AG09319 (cell line): Measurements from ENCODE around the gene NRAP.

ENCODE experiments used
- DNase-seq: peaks from one replicate; pipeline ENCODE4 v3.0.0-alpha.2; 2010; ENCODE audit warnings: low read depth; ENCODE audit errors: extremely low read depth
- CTCF ChIP-seq: IDR thresholded peaks from 2 replicates; pipeline ENCODE4 v1.5.1; 2011; ENCODE audit warnings: low read depth, mild to moderate bottlenecking, inconsistent platforms, low read length, moderate library complexity

Gene NRAP

DNA sequence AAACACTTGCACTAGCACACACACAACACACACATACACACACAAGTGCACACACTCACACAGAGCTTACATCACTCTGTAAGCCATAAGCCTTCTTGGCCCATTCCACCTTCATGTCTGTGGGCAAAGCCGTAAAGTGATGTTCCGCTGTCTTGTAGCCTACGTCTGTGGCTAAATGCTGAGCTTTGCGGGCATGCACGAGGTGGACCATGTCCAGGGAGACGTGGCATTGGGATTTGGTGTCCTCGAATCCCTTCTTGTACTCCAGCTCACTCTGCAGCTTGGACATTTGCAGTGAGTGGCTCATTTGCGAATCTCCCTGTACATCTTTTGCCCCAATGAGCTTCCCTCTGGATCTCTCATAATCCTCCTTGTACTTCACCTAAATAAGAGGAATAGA lies 42.0 kb downstream of the NRAP start:
- DNase-seq = no peak
- TF ChIP-seq CTCF = no peak

DNA sequence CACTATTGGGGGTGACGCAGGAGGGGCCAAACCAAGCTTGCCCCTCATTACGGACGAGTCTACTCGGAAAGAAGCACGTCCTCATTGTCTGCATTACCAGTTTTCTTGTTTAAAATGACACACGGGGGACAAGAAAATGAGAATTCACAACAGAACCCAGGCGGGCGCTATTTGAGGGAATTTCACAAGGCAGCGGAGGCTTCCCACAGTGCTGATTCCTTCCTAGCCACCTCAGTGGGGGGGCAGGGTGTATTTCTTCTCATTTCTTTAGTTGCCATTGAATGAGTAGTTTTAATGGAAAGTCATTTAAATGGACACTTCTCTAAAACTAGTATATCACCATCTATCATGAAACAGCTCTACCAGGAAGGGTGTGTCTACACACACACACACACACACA lies 42.9 kb downstream of the NRAP start:
- no peak for DNase-seq
- TF ChIP-seq CTCF = no peak

DNA sequence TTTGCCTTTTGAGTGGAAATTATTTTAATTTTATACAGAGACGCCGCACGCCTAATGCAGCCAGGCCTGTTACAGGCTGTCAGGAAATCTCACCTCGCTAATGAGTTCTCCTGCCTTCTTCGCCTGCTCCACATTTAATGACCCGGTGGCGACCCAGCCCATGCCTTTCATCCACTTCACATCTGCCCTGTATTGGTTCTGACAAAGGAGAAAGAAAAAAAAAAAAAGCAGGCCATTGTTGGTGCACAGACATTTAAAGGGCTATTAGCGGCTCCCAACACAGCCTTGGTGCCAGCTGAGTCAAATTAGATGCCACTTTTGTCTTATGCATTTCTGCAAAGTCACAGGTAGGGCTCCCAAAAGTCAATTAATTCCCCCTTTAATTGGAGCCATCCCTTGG lies 43.3 kb downstream of the NRAP start:
- no peak for TF ChIP-seq CTCF
- no peak for DNase-seq

DNA sequence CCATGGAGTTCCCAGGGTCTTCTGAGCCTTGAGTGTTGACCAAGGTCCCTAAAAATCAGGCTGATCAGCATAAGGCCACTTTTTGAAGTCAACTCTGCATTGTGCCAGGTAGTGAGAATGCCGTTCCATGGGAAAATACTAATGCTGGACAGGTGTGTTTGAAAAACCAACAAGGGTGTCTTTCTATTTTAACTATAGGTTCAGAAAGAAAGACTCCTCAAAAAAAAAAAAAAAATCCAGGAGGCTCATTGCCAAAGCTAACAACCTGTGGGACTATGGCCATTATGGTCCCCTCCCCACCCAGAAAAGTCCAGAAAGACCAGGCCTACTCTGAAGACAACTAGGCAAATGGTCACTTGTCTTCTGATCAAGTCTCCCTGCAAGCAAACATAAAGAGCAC lies 44.4 kb downstream of the NRAP start:
- DNase-seq = no peak
- no peak for TF ChIP-seq CTCF

DNA sequence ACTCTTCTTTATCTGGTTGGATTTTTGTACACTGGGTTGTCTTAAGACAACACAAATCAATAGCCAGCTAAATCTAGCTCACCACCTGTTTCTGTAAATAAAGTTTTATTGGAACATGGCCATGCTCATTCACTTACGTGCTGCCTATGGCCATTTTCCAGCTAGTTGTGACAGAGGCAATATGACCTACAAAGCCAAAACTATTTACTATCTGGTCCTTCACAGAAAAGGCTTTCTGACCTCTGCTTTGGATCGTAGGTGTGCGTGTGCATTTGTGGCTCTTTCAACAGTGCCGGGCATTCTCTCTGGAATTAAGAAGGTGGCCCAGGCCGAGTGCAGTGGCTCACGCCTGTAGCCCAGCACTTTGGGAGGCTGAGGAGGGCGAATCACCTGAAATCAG lies 45.5 kb downstream of the NRAP start:
- no peak for TF ChIP-seq CTCF
- no peak for DNase-seq

DNA sequence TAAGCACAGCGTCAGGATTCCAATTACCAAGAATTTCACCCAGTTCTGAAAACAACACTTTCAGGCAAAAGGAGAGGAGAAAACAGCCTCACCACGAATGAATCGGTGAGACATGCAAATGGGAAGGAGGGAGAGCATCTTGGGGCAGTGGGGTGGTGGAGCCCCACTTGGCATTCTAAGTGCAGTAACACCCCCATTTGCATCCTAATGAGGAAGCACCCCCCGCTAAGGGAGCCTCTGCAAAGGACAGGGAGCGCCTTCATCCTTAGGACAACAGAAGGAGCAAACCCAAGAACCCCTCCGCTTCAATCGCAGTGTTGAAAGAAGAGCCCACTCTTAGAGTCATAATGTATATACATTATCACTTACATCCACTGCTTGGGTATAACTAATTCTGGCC lies 46.8 kb downstream of the NRAP start:
- TF ChIP-seq CTCF = no peak
- DNase-seq = no peak

- peak; percentile 48 for TF ChIP-seq CTCF
- DNase-seq = no peak
These were observed 47.4 kb downstream of the NRAP start for GRCh38 chr10:113616244-113617074.
